H9 (cell line): ENCODE results near the gene SHISA3. TPM values are rescaled to one million over a fixed set of nuclear protein-coding genes. Genes with fewer than 3 reads are reported as not detected.

Experiments used
- DNase-seq: peaks from one replicate; pipeline ENCODE4 v3.0.0-alpha.2; 2017
- H2AFZ ChIP-seq: one replicate; pipeline ENCODE4 v1.6.1; 2013; ENCODE audit warnings: mild to moderate bottlenecking, low read length, control low read depth, moderate library complexity
- H2AK5ac ChIP-seq: 2 replicates; pipeline ENCODE4 v1.6.1; 2013; ENCODE audit warnings: low read length, control low read depth, mixed read lengths; ENCODE audit not compliant: insufficient read length
- H2BK120ac ChIP-seq: one replicate; pipeline ENCODE4 v1.6.1; 2013; ENCODE audit warnings: low read depth, mild to moderate bottlenecking, low read length, control low read depth, inconsistent platforms; ENCODE audit not compliant: poor library complexity, severe bottlenecking
- H2BK12ac ChIP-seq: 2 replicates; pipeline ENCODE4 v1.6.1; 2013; ENCODE audit warnings: low read length, control low read depth, mixed read lengths, low read depth; ENCODE audit not compliant: insufficient read length
- H2BK15ac ChIP-seq: 2 replicates; pipeline ENCODE4 v1.6.1; 2013; ENCODE audit warnings: low read depth, low read length, control low read depth
- H2BK20ac ChIP-seq: one replicate; pipeline ENCODE4 v1.6.1; 2013; ENCODE audit warnings: low read depth, mild to moderate bottlenecking, low read length, control low read depth, inconsistent platforms; ENCODE audit not compliant: poor library complexity, severe bottlenecking
- H2BK5ac ChIP-seq: 2 replicates; pipeline ENCODE4 v1.6.1; 2013; ENCODE audit warnings: low read length, control low read depth, mixed read lengths; ENCODE audit not compliant: insufficient read length
- H3K14ac ChIP-seq: 2 replicates; pipeline ENCODE4 v1.6.1; 2013; ENCODE audit warnings: low read length, control low read depth; ENCODE audit not compliant: insufficient read depth
- H3K18ac ChIP-seq: 2 replicates; pipeline ENCODE4 v1.6.1; 2013; ENCODE audit warnings: low read depth, mild to moderate bottlenecking, mixed read lengths, low read length, control low read depth; ENCODE audit not compliant: insufficient read length
- H3K23ac ChIP-seq: 2 replicates; pipeline ENCODE4 v1.6.1; 2013; ENCODE audit warnings: low read length, control low read depth, mixed read lengths, low read depth; ENCODE audit not compliant: insufficient read length
- H3K23me2 ChIP-seq: 2 replicates; pipeline ENCODE4 v1.6.1; 2013; ENCODE audit warnings: low read depth, mild to moderate bottlenecking, mixed read lengths, low read length, control low read depth; ENCODE audit not compliant: insufficient read length, poor library complexity, severe bottlenecking
- H3K27ac ChIP-seq: 2 replicates; pipeline ENCODE4 v1.5.1; 2013; ENCODE audit warnings: low read length, control low read depth, mixed read lengths, low read depth; ENCODE audit not compliant: insufficient read length
- H3K27me3 ChIP-seq: 2 replicates; pipeline ENCODE4 v1.6.1; 2013; ENCODE audit warnings: low read length, control low read depth, inconsistent platforms; ENCODE audit not compliant: insufficient read depth
- H3K4ac ChIP-seq: 2 replicates; pipeline ENCODE4 v1.6.1; 2013; ENCODE audit warnings: low read depth, mild to moderate bottlenecking, control low read depth, inconsistent platforms, low read length, moderate library complexity
- H3K4me1 ChIP-seq: 2 replicates; pipeline ENCODE4 v1.6.1; 2013; ENCODE audit warnings: low read length, control low read depth, inconsistent platforms; ENCODE audit not compliant: insufficient read depth
- H3K4me2 ChIP-seq: 2 replicates; pipeline ENCODE4 v1.6.1; 2013; ENCODE audit warnings: low read length, control low read depth, mixed read lengths; ENCODE audit not compliant: insufficient read length, insufficient read depth
- H3K56ac ChIP-seq: 2 replicates; pipeline ENCODE4 v1.6.1; 2013; ENCODE audit warnings: low read depth, mild to moderate bottlenecking, mixed read lengths, low read length, control low read depth; ENCODE audit not compliant: insufficient read length
- H3K79me1 ChIP-seq: 2 replicates; pipeline ENCODE4 v1.6.1; 2013; ENCODE audit warnings: low read depth, mild to moderate bottlenecking, moderate library complexity, low read length, control low read depth, inconsistent platforms; ENCODE audit not compliant: insufficient read depth, poor library complexity, severe bottlenecking
- H3K79me2 ChIP-seq: 2 replicates; pipeline ENCODE4 v1.6.1; 2013; ENCODE audit warnings: low read length, control low read depth, inconsistent platforms; ENCODE audit not compliant: insufficient read depth
- H3K9ac ChIP-seq: 2 replicates; pipeline ENCODE4 v1.6.1; 2013; ENCODE audit warnings: low read length, control low read depth, mixed read lengths; ENCODE audit not compliant: insufficient read length; ENCODE audit errors: extremely low read depth
- H3K9me3 ChIP-seq: one replicate; pipeline ENCODE4 v1.6.1; 2013; ENCODE audit warnings: low read depth, low read length, inconsistent platforms; ENCODE audit not compliant: control insufficient read depth
- H3T11ph ChIP-seq: one replicate; pipeline ENCODE4 v1.6.1; 2013; ENCODE audit warnings: mild to moderate bottlenecking, low read length, control low read depth, inconsistent platforms
- H4K20me1 ChIP-seq: one replicate; pipeline ENCODE4 v1.6.1; 2013; ENCODE audit not compliant: control insufficient read depth, insufficient read length, insufficient read depth
- H4K5ac ChIP-seq: 2 replicates; pipeline ENCODE4 v1.6.1; 2013; ENCODE audit warnings: low read depth, mild to moderate bottlenecking, mixed read lengths, low read length, control low read depth; ENCODE audit not compliant: insufficient read length
- H4K8ac ChIP-seq: replicated peaks from 2 replicates; pipeline ENCODE4 v1.6.1; 2013; ENCODE audit warnings: low read length, control low read depth, mixed read lengths, low read depth; ENCODE audit not compliant: insufficient read length
- H4K91ac ChIP-seq: 2 replicates; pipeline ENCODE4 v1.6.1; 2013; ENCODE audit warnings: low read depth, mild to moderate bottlenecking, moderate library complexity, mixed read lengths, low read length, control low read depth; ENCODE audit not compliant: insufficient read length
- H3K27ac Mint-ChIP-seq, 3 experiments: 2 replicates in 2 of 3; 3 replicates in 1 of 3; pipeline ENCODE4 v1.8.0; 2020 to 2021; ENCODE audit warnings: mixed read lengths in 3 of 3, mild to moderate bottlenecking in 1 of 3, moderate library complexity in 1 of 3
- H3K27me3 Mint-ChIP-seq: 2 replicates; pipeline ENCODE4 v1.8.0; 2021; ENCODE audit warnings: low read depth, mild to moderate bottlenecking, moderate library complexity, mixed read lengths
- H3K36me3 Mint-ChIP-seq, 3 experiments: 2 replicates in 2 of 3; 3 replicates in 1 of 3; pipeline ENCODE4 v1.8.0; 2020 to 2021; ENCODE audit warnings: low read depth in 3 of 3, mixed read lengths in 3 of 3; ENCODE audit not compliant: insufficient read depth in 1 of 3
- H3K4me1 Mint-ChIP-seq, 2 experiments: 2 replicates each; pipeline ENCODE4 v1.8.0; 2020; ENCODE audit warnings: mixed read lengths in 2 of 2
- H3K4me3 Mint-ChIP-seq, 2 experiments: 2 replicates in 1 of 2; 3 replicates in 1 of 2; pipeline ENCODE4 v1.8.0; 2020 to 2021; ENCODE audit warnings: mild to moderate bottlenecking in 2 of 2, mixed read lengths in 2 of 2, moderate library complexity in 1 of 2
- H3K9me3 Mint-ChIP-seq, 2 experiments: 2 replicates in 1 of 2; 3 replicates in 1 of 2; pipeline ENCODE4 v1.8.0; 2020; ENCODE audit warnings: mild to moderate bottlenecking in 2 of 2, mixed read lengths in 2 of 2, moderate library complexity in 1 of 2
- WGBS: extraction: QIAGEN DNeasy Blood & Tissue Kit; methylation state at CpG from one replicate; pipeline ENCODE4 v1.1.7; 2013; ENCODE audit warnings: missing lambda C conversion rate, low lambda C conversion rate, mixed read lengths; ENCODE audit not compliant: insufficient read length; ENCODE audit errors: extremely low coverage; 5-methylcytosine and 5-hydroxymethylcytosine counted together
- total RNA-seq: library from RNA; stranded (reverse); gene quantifications from 2 replicates; pipeline ENCODE4 v1.2.1, GENCODE V29; 2021
- TF ChIP-seq, protein P1 (sequence below): fragments of 200-600 bp; sonication (generic); conservative IDR thresholded peaks from 3 replicates; pipeline ENCODE4 v1.8.0; 2021; ENCODE audit warnings: antibody characterized with exemption, mild to moderate bottlenecking

Gene SHISA3
- total RNA-seq, 1 experiment from 2014 or later, result 1.7 TPM

DNA sequence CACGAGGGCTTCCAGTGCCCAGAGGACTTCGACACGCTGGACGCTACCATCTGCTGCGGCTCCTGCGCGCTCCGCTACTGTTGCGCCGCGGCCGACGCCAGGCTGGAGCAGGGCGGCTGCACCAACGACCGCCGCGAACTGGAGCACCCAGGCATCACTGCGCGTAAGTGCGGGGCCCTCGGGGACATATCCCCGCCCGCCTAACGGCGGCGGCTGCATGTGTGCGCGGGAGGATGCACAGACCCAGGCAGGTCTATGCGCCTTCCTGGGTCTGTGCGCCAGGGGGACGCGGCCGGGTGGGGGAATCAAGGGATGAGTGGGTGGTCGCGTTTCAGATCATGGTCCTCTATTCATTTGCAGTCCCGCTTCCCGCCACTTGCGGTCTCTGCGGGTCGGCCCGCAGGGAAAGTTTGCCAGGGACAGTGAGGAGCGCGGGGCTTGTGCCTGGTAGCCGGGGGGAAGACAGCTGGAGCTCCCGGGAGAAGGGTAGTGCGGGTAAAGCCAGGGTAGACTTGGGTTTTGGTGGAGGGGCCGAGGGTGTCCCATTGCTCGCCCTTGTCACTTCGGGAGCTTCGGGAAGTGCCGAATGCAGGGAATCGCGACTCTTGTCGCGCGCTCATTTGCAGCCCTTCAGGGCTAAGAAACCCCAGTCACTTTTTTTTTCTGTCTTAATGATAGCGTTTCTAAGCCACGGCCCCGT, 1.0 kb downstream of the SHISA3 start:
- Histone ChIP-seq H3K27me3 (peaks cover 42% of the 10 kb centered on the region), H3T11ph (no peak overlapping the region), H2BK5ac (no peak overlapping the region), H3K9me3 (no peaks in the 10 kb centered on the region), H2BK15ac (no peak overlapping the region), H2BK12ac (no peak overlapping the region), H2BK120ac (no peak overlapping the region), H3K9ac (no peak overlapping the region), H3K14ac (no peak overlapping the region), H4K8ac (no peak overlapping the region), H3K23me2 (peaks cover 32% of the 10 kb centered on the region), H3K4me2 (peak overlapping the region; percentile 57), H4K91ac (no peak overlapping the region), H2AFZ (no peak overlapping the region), H3K56ac (no peak overlapping the region), H4K5ac (no peak overlapping the region), H2BK20ac (no peak overlapping the region), H3K4ac (no peak overlapping the region), H3K23ac (no peak overlapping the region), H3K18ac (no peak overlapping the region), H3K79me2 (no peaks in the 10 kb centered on the region), H3K27ac (no peak overlapping the region), H2AK5ac (no peak overlapping the region), H3K79me1 (no peaks in the 10 kb centered on the region), H3K4me1 (peaks cover 5% of the 10 kb centered on the region; the same call in 1 of the 2 replicates), H4K20me1 (no peaks in the 10 kb centered on the region)
- DNase-seq, result peak; percentile 61
- H3K27ac Mint-ChIP-seq, result no peak overlapping the region
- peaks cover 86% of the 10 kb centered on the region for H3K27me3 Mint-ChIP-seq
- no CpG with 5 or more reads among the region's 60 CpGs for WGBS
- TF ChIP-seq, protein P1, sequence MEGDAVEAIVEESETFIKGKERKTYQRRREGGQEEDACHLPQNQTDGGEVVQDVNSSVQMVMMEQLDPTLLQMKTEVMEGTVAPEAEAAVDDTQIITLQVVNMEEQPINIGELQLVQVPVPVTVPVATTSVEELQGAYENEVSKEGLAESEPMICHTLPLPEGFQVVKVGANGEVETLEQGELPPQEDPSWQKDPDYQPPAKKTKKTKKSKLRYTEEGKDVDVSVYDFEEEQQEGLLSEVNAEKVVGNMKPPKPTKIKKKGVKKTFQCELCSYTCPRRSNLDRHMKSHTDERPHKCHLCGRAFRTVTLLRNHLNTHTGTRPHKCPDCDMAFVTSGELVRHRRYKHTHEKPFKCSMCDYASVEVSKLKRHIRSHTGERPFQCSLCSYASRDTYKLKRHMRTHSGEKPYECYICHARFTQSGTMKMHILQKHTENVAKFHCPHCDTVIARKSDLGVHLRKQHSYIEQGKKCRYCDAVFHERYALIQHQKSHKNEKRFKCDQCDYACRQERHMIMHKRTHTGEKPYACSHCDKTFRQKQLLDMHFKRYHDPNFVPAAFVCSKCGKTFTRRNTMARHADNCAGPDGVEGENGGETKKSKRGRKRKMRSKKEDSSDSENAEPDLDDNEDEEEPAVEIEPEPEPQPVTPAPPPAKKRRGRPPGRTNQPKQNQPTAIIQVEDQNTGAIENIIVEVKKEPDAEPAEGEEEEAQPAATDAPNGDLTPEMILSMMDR, result peak; percentile 53
- peak overlapping the region; percentile 68 to 92 for H3K4me3 Mint-ChIP-seq
- H3K9me3 Mint-ChIP-seq, result no peaks in the 10 kb centered on the region; a peak in 1 of 5 replicates
- peaks cover 0 to 2% (median 0%) of the 10 kb centered on the region in 3 experiments; a peak in 1 of 7 replicates for H3K36me3 Mint-ChIP-seq
- peaks cover 44 to 56% of the 10 kb centered on the region in 2 experiments for H3K4me1 Mint-ChIP-seq
